Endothelial cell of umbilical vein (primary cell): ENCODE data around the gene FAM114A2. TPM values are rescaled to one million over a fixed set of nuclear protein-coding genes. Genes with fewer than 3 reads are reported as not detected.

ENCODE experiments used
- BruUV-seq: library from RNA; stranded (reverse); fragments of 400-500 nt; replicated peaks from 2 replicates; lab custom pipeline; 2021; lab: Mats Ljungman, UMichigan
- CTCF ChIA-PET: fragments of 300-600, 350-600 bp; sonication (Branson Sonifier 250); formaldehyde crosslinking; loops from one replicate; lab custom pipeline; 2021; ENCODE audit warnings: antibody characterized with exemption, inconsistent platforms; lab: Charles Lee
- POLR2A ChIA-PET: fragments of 300-600, 350-600 bp; sonication (Branson Sonifier 250); formaldehyde crosslinking; loops from one replicate; lab custom pipeline; 2021; ENCODE audit warnings: antibody characterized with exemption, inconsistent platforms; lab: Charles Lee
- DNase-seq: peaks from one replicate; pipeline ENCODE4 v3.0.0-alpha.2; 2011; ENCODE audit warnings: low read depth, low spot score
- FAIRE-seq: peaks from 2 replicates; lab custom pipeline; 2011; peaks lifted over from hg19 to GRCh38; lab: Jason Lieb, UNC
- H2AFZ ChIP-seq: 2 replicates; pipeline ENCODE4 v1.6.0; 2012; ENCODE audit warnings: low read depth, low read length, control low read depth, inconsistent platforms
- H3K27ac ChIP-seq: 2 replicates; pipeline ENCODE4 v1.5.1; 2011; ENCODE audit warnings: low read depth, mild to moderate bottlenecking, control low read depth, low read length, moderate library complexity; ENCODE audit not compliant: insufficient read depth
- H3K27me3 ChIP-seq, 2 experiments: 2 replicates each; pipeline versions ENCODE4 v1.6.0 to v1.6.1; 2011; ENCODE audit warnings: low read length in 2 of 2, mixed read lengths in 1 of 2; ENCODE audit not compliant: control insufficient read depth in 2 of 2, insufficient read depth in 2 of 2
- H3K36me3 ChIP-seq, 2 experiments: 2 replicates in 1 of 2; 3 replicates in 1 of 2; pipeline ENCODE4 v1.5.1; 2011; ENCODE audit warnings: low read length in 2 of 2, mild to moderate bottlenecking in 1 of 2, moderate library complexity in 1 of 2; ENCODE audit not compliant: control insufficient read depth in 2 of 2, insufficient read depth in 2 of 2; ENCODE audit errors: extremely low read depth in 1 of 2
- H3K4me1 ChIP-seq: 3 replicates; pipeline ENCODE4 v1.5.1; 2011; ENCODE audit warnings: mild to moderate bottlenecking, low read length; ENCODE audit not compliant: control insufficient read depth, insufficient read depth; ENCODE audit errors: extremely low read depth
- H3K4me2 ChIP-seq: 2 replicates; pipeline ENCODE4 v1.6.1; 2011; ENCODE audit warnings: low read length, control low read depth, mixed read lengths; ENCODE audit not compliant: insufficient read depth
- H3K4me3 ChIP-seq, 3 experiments: fragments of 200-600 bp in 1 of 3; sonication (generic), shearing (Covaris generic) in 1 of 3; replicated peaks in 1 of 3; 2 replicates each; pipeline ENCODE4 v1.5.1; 2011 to 2016; ENCODE audit warnings: control low read depth in 3 of 3, low read length in 3 of 3, mild to moderate bottlenecking in 2 of 3, inconsistent platforms in 1 of 3, low read depth in 1 of 3, moderate library complexity in 1 of 3; ENCODE audit not compliant: insufficient read depth in 1 of 3
- H3K79me2 ChIP-seq: 2 replicates; pipeline ENCODE4 v1.6.0; 2012; ENCODE audit warnings: low read length, inconsistent platforms; ENCODE audit not compliant: control insufficient read depth, insufficient read depth
- H3K9ac ChIP-seq: replicated peaks from 2 replicates; pipeline ENCODE3; 2011; ENCODE audit warnings: low read length, control low read depth; ENCODE audit not compliant: insufficient read depth; ENCODE audit errors: extremely low read depth
- H3K9me1 ChIP-seq: replicated peaks from 3 replicates; pipeline ENCODE4 v1.6.0; 2011; ENCODE audit warnings: mild to moderate bottlenecking, low read length; ENCODE audit not compliant: control insufficient read depth, insufficient read depth; ENCODE audit errors: extremely low read depth
- H3K9me3 ChIP-seq: replicated peaks from 2 replicates; pipeline ENCODE4 v1.5.1; 2012; ENCODE audit warnings: low read length, inconsistent platforms; ENCODE audit not compliant: control insufficient read depth, insufficient read depth
- H4K20me1 ChIP-seq: replicated peaks from 2 replicates; pipeline ENCODE3; 2011; ENCODE audit warnings: mild to moderate bottlenecking, low read length; ENCODE audit not compliant: control insufficient read depth, insufficient read depth; ENCODE audit errors: extremely low read depth
- CTCF ChIP-seq, 2 donors: IDR thresholded peaks; 1 replicate in 1 of 2; 2 replicates in 1 of 2; pipeline ENCODE4 v1.5.1; 2011; ENCODE audit warnings: low read length in 2 of 2, mild to moderate bottlenecking in 2 of 2, moderate library complexity in 2 of 2, control low read depth in 1 of 2, inconsistent platforms in 1 of 2, low read depth in 1 of 2; ENCODE audit not compliant: insufficient read depth in 1 of 2; ENCODE audit errors: extremely low read depth in 1 of 2
- EZH2 ChIP-seq: IDR thresholded peaks from 2 replicates; pipeline ENCODE4 v1.6.1; 2012; ENCODE audit warnings: borderline replicate concordance, low read depth, mild to moderate bottlenecking, moderate library complexity, low read length, inconsistent platforms; ENCODE audit not compliant: severe bottlenecking
- FOS ChIP-seq: IDR thresholded peaks from 2 replicates; pipeline ENCODE4 v1.6.1; 2011; ENCODE audit warnings: mild to moderate bottlenecking, low read length, moderate library complexity, borderline replicate concordance; ENCODE audit not compliant: insufficient read depth
- GATA2 ChIP-seq: IDR thresholded peaks from 2 replicates; pipeline ENCODE4 v1.7.0; 2011; ENCODE audit warnings: low read depth, mild to moderate bottlenecking, moderate library complexity, mixed read lengths, low read length; ENCODE audit not compliant: insufficient read length, insufficient read depth
- JUN ChIP-seq: IDR thresholded peaks from 2 replicates; pipeline ENCODE4 v1.6.1; 2011; ENCODE audit warnings: borderline replicate concordance, low read depth; ENCODE audit not compliant: insufficient read length, insufficient read depth
- MAX ChIP-seq: IDR thresholded peaks from 2 replicates; pipeline ENCODE4 v1.6.1; 2011; ENCODE audit not compliant: insufficient read depth, insufficient read length
- MYC ChIP-seq: IDR thresholded peaks from one replicate; pipeline ENCODE4 v1.6.1; 2011; ENCODE audit warnings: mild to moderate bottlenecking, low read depth, low read length
- POLR2A ChIP-seq: IDR thresholded peaks from 2 replicates; pipeline ENCODE4 v1.6.1; 2012; ENCODE audit warnings: low read depth, mild to moderate bottlenecking, control low read depth, low read length
- POLR2AphosphoS5 ChIP-seq: IDR thresholded peaks from 2 replicates; pipeline ENCODE4 v1.6.1; 2012; ENCODE audit warnings: low read depth, mild to moderate bottlenecking, control low read depth, low read length, moderate library complexity; ENCODE audit not compliant: insufficient read depth
- dilution Hi-C: fragments of 300-500 bp; cut with MboI; formaldehyde crosslinking; loops from one replicate; pipeline ENCODE4 v1.15.0; 2019; ENCODE audit warnings: low sequenced_read_pairs; ENCODE audit not compliant: extremely low pct_ligation_motif_present
- intact Hi-C: fragments of 100-400 bp; cut with micrococcal nuclease; formaldehyde crosslinking; loops from one replicate; pipeline ENCODE4 v1.10.0; 2022
- polyA plus RNA-seq, 4 experiments: library from polyadenylated mRNA; depleted of rRNA in 3 of 4; stranded (reverse) in 3 of 4; unstranded in 1 of 4; fragments of >200 nt; gene quantifications; 2 replicates each; pipeline versions ENCODE4 v1.2.1 to v1.2.3, GENCODE V29; 2011 to 2012; ENCODE audit warnings: missing spikeins in 1 of 4
- total RNA-seq: library from RNA; stranded (reverse); gene quantifications from 2 replicates; pipeline ENCODE4 v1.2.3, GENCODE V29; 2021

The FAM114A2 gene
- total and polyA plus RNA-seq, 2 donors (not counting 3 experiments of a cell fraction or from before 2014, with no cell fraction given): 9.6 to 31.3 TPM

GRCh38 chr5:154031937-154032489 is 6.7 kb downstream of the FAM114A2 start:
- dilution Hi-C loops: no loop called here
- Histone ChIP-seq H3K9me1 (no peaks in the 10 kb centered on the region), H3K4me2 (no peak overlapping the region), H3K9me3 (no peaks in the 10 kb centered on the region), H3K36me3 (peaks cover 2 to 7% of the 10 kb centered on the region in 2 experiments), H3K4me3 (no peak overlapping the region), H2AFZ (no peak overlapping the region), H3K79me2 (peaks cover 2% of the 10 kb centered on the region), H3K4me1 (no peaks in the 10 kb centered on the region), H3K27ac (no peak overlapping the region), H4K20me1 (no peaks in the 10 kb centered on the region), H3K27me3 (no peaks in the 10 kb centered on the region), H3K9ac (no peak overlapping the region)
- no TSS peak for BruUV-seq
- intact Hi-C loops: no loop called here
- FAIRE-seq (no peak), DNase-seq (no peak)
- ChIA-PET CTCF (no interaction called here), POLR2A (no interaction called here)
- TF ChIP-seq CTCF (IDR thresholded peaks at IDR 0.05; ENCODE audit: extremely low read depth in 1 of 2, insufficient read depth in 1 of 2, low read depth in 1 of 2, low read length in 2 of 2): no peak
- no peak for TF ChIP-seq POLR2AphosphoS5
- TF ChIP-seq POLR2A: no peak
- no peak for TF ChIP-seq MAX
- TF ChIP-seq GATA2: no peak
- TF ChIP-seq EZH2: no peak
- no peak for TF ChIP-seq FOS
- TF ChIP-seq JUN: no peak
- TF ChIP-seq MYC: no peak
